Astrocyte (in vitro differentiated cells and primary cell): ENCODE data around the gene ZNF770.

Experiments used
- EZH2 ChIP-seq: IDR thresholded peaks from 2 replicates; pipeline ENCODE4 v1.6.1; 2012; ENCODE audit warnings: mild to moderate bottlenecking, low read length, inconsistent platforms; ENCODE audit not compliant: insufficient read depth
- TF ChIP-seq, protein P1 (sequence below): IDR thresholded peaks from 2 replicates; pipeline ENCODE4 v1.5.1; 2011; ENCODE audit warnings: low read depth, mild to moderate bottlenecking, inconsistent platforms, low read length, moderate library complexity; ENCODE audit not compliant: insufficient read depth

DNA sequence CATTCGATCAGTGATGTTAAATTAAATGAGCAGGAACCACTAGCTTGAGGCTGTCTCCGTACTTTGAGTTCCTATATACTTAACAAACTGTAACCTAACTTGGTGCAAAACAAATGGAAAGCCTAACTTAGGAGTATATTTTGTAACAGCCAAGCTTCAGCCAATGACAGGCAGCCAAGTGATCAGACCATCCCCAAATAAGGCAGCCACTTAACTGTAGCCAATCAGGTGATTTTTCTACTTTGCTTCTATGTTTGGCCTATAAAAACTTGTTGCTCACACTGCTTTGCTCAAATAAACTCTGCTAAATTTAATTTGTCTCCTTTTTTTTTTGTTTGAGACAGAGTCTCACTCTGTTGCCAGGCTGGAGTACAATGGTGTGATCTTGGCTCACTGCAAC is 19.3 kb upstream of the ZNF770 start:
- no peak for TF ChIP-seq EZH2
- TF ChIP-seq, protein P1, sequence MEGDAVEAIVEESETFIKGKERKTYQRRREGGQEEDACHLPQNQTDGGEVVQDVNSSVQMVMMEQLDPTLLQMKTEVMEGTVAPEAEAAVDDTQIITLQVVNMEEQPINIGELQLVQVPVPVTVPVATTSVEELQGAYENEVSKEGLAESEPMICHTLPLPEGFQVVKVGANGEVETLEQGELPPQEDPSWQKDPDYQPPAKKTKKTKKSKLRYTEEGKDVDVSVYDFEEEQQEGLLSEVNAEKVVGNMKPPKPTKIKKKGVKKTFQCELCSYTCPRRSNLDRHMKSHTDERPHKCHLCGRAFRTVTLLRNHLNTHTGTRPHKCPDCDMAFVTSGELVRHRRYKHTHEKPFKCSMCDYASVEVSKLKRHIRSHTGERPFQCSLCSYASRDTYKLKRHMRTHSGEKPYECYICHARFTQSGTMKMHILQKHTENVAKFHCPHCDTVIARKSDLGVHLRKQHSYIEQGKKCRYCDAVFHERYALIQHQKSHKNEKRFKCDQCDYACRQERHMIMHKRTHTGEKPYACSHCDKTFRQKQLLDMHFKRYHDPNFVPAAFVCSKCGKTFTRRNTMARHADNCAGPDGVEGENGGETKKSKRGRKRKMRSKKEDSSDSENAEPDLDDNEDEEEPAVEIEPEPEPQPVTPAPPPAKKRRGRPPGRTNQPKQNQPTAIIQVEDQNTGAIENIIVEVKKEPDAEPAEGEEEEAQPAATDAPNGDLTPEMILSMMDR, result no peak
